ENCODE measurements around the gene CSGALNACT2.
A peak's percentile ranks its signal among the peaks of the same experiment; 100 is the strongest.

The CSGALNACT2 gene

GRCh38 chr10:43188702-43189101, 50.5 kb downstream of the CSGALNACT2 start:
- DNase-seq (ENCODE audit: low read depth), result no peak

- DNase-seq (ENCODE audit: low read depth), result no peak
Measured at GRCh38 chr10:43190289-43190688, 52.0 kb downstream of the CSGALNACT2 start.

- peak; percentile 55 for DNase-seq (ENCODE audit: low read depth)
Measured at GRCh38 chr10:43190775-43191174, 52.5 kb downstream of the CSGALNACT2 start.

- no peak for DNase-seq (ENCODE audit: low read depth)
Measured at GRCh38 chr10:43192884-43193283, 54.6 kb downstream of the CSGALNACT2 start.

GRCh38 chr10:43193496-43194080, 55.3 kb downstream of the CSGALNACT2 start:
- no peak for DNase-seq (ENCODE audit: low read depth)

- DNase-seq (ENCODE audit: low read depth), result no peak
Measured at GRCh38 chr10:43194266-43194665, 56.0 kb downstream of the CSGALNACT2 start.

- DNase-seq (ENCODE audit: low read depth), result no peak
Measured at GRCh38 chr10:43194859-43195258, 56.6 kb downstream of the CSGALNACT2 start.

GRCh38 chr10:43195557-43195956, 57.3 kb downstream of the CSGALNACT2 start:
- DNase-seq (ENCODE audit: low read depth), result no peak

- DNase-seq (ENCODE audit: low read depth), result no peak
Measured at GRCh38 chr10:43196131-43196980, 58.1 kb downstream of the CSGALNACT2 start.

GRCh38 chr10:43196981-43197833, 59.0 kb downstream of the CSGALNACT2 start:
- no peak for DNase-seq (ENCODE audit: low read depth)

GRCh38 chr10:43197834-43198681, 59.8 kb downstream of the CSGALNACT2 start:
- DNase-seq (ENCODE audit: low read depth), result peak; percentile 40

- no peak for DNase-seq (ENCODE audit: low read depth)
Measured at GRCh38 chr10:43198682-43199005, 60.4 kb downstream of the CSGALNACT2 start.

GRCh38 chr10:43199088-43199683, 60.9 kb downstream of the CSGALNACT2 start:
- DNase-seq (ENCODE audit: low read depth), result no peak

- DNase-seq (ENCODE audit: low read depth), result no peak
Measured at GRCh38 chr10:43199684-43200537, 61.7 kb downstream of the CSGALNACT2 start.

GRCh38 chr10:43200538-43201390, 62.5 kb downstream of the CSGALNACT2 start:
- DNase-seq (ENCODE audit: low read depth), result no peak

GRCh38 chr10:43201545-43202131, 63.4 kb downstream of the CSGALNACT2 start:
- no peak for DNase-seq (ENCODE audit: low read depth)

GRCh38 chr10:43202224-43202656, 64.0 kb downstream of the CSGALNACT2 start:
- no peak for DNase-seq (ENCODE audit: low read depth)

GRCh38 chr10:43202657-43203447, 64.6 kb downstream of the CSGALNACT2 start:
- DNase-seq (ENCODE audit: low read depth), result no peak

Data from EH (cell line).